GM19468 (cell line): ENCODE measurements around the gene TRAF3IP1.
"Not testable (repeated sequence)": the region's sequence is repeated elsewhere in the genome, so short reads cannot be mapped to it uniquely, and the experiment has no call there.

Experiments
- ATAC-seq: cut with Tn5 transposase; IDR thresholded peaks from one replicate; pipeline ENCODE4 v1.9.1; 2021; ENCODE audit warnings: mild to moderate bottlenecking, moderate library complexity, moderate number of reproducible peaks; ENCODE audit not compliant: unreplicated experiment; ENCODE audit errors: extremely low read depth

TRAF3IP1 gene

DNA sequence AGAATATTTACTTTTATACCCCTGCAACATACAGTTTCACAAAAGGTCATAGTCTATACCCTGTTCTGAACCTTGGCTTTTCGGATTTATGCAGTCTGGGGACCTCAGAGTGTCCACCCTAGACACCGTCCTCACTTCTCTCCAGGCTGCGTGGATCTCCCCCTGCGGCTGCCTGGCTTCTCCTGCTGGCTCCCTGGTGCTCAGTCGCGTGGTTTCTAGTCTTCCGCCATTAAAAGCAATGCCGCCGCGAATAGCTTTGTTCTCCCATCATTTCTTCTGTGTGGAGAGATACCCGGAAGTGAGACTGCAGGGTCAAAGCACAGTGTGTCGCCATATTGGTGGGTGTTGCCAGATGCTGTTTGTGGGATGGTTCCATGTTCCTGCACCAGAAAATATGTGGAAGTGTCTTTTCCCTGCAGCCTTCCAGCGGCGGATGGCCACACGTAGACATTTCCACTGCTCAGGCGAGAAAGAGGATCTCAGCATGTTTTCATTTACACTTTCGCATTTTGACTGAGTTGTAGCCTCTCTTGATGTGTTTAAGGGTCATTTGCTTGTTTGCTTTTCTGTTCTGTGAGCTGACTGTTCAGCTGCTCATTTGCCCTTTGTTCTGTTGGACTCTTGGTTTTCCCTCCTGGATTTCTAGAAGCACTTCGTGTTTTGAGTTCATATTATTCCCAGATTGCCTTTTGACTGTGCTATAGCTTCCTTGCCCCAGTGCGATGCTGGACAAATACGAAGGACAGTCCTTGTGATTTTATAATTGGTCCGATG, 83.5 kb downstream of the TRAF3IP1 start:
- no peak for ATAC-seq

DNA sequence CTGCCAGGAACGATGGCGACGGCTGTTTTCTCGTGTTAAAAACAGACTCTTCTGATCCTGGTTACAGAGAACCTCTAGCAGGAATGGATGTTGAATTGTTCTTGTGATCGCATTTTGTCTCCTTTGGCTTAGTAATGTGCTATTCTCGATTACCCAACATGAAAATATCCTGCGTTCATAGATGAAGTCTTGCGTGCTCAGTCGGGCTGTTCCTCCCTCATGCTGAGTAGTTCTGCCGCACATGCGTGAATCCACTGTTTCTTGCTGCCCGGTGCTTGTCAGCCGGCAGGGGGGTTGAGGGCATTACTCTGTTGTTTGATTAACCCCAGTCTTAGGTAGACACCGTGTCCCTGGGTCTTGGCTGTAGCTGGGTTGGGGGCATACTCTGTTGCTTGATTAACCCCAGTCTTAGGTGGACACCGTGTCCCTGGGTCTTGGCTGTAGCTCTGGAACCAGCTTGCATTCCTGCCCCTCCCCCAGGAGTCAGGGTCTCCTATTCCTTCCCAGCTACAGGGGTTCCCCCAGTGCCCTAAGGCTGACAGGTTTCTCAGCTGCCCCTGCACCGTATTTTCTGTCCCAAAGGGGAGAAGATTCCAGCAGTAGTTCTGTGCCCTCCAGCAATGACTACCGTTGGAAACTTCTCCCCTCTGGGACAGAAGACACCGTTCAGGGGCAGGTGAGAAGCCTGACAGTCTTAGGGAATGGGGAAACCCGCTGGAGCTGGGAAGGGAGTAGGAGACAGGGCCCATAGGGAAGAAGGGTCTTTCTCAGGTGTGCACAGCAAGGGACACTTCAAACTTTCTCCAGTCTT, 84.3 kb downstream of the TRAF3IP1 start:
- ATAC-seq = no peak

DNA sequence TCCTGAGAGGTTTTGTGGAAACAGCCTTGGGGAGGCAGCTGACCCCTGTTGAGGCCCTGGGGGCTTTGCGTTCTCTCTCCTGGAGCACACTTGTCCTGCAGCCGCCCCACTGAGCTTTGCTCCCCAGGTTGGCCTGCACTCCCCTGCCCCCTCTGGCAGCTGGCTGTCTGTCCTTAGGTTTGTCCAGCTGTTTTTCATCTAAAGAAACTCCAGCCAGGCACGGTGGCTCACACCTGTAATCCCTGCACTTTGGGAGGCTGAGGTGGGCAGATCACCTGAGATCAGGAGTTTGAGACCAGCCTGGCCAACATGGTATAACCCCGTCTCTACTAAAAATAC, 84.9 kb downstream of the TRAF3IP1 start:
- not testable (repeated sequence) for ATAC-seq

DNA sequence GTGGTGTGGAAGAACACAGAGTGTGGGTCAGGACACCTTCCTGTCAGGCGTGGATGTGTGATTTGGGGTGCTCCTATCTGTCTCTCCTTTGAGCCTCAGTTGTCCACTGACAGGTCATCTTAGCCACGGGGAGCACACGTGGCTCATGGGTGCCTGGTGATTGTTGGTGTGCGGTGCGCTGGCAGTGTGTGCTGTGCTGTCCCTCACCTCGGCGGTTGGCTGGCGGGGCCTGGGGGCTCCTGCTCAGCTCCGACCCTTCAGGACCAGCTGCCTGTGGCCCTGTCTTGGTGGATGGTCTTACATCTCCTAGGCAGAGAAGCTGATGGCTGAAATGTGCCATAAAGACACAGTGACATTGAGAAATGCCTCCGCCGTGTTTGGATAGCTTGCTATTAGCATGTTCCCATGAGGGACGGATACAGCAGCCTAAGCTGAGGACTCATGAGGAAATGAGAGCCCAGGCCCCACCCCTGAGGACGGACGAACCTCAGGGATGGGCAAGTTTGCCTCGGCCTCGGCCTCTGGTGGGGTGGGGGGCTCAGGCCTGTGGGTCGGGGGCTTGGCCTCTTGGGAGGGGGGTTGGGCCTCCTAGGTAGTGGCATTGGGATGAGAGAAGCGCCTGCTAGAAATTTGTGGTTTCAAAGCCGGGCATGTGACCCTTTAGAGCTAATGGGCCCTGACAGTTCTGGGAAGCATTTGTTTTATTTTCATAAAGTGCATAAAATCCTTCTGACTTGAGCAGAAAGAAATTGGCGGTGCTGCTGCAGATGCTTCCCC, 86.1 kb downstream of the TRAF3IP1 start:
- no peak for ATAC-seq

DNA sequence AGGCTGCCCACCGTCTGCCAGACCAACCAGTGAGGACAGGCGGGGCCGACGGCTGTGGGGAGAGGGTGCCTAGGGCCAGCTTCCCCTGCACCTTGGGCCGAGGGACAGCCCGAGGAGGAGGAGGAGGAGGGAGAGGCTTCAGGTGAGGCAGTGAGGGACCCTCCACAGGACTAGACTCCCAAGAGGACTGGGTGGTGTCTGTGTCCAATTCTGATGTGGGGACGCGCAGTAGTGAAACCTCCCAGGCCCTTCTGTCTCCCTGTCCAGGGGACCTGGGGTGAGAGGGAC, 86.6 kb downstream of the TRAF3IP1 start:
- no peak for ATAC-seq

DNA sequence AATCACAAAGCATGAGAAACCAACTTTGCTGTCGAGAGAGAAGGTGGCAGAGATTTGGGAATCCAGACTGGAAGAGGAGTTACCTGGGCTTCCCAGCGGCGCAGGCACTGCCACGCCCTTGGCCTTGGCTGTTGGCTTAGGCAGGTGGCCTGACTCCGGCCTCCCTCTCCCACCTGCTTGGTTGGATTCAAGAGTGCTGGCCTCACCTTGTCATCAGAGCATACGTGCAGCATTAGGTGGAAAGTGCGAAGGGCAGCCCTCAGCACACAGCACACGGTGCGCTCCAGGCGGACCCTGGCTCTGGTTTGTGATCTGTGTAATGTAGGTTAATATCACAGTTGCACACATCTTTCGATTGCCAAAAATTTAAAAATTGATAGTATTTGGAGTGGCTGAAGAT, 87.2 kb downstream of the TRAF3IP1 start:
- no peak for ATAC-seq

DNA sequence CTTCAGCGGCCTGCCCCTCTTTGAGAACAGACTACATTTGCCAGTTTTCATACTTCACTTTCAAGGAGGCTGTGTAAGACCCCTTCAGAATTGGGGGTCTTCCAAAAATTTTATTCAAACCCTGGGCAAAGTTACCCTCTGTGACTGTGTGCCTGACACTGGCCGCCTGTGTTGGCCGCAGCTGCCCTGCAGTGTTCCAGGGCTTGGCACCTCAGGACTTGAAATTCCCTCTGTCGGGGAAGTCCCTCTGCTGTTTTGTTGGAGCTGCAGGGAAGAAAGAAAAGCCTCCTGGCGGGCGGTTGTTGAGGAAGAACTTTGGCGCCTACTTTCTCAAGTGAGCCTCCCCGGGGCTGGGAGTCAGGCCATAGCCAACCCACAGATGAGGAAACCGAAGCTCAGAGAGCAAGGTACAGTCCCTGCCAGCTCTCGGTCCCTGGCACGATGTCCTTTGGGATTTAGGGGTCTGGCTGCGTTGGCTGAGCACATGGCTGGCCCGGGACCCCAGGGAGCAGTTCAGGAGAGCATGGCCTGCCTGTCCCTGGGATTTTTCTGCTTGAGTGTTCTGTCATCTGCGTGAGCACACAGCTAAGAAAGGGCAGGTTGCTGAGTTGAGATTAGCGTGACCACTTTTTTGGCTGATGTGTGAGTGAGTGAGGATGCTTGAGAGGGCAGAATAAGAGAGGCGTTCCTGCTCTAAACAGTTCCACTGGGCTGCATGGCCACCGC, 88.5 kb downstream of the TRAF3IP1 start:
- no peak for ATAC-seq

DNA sequence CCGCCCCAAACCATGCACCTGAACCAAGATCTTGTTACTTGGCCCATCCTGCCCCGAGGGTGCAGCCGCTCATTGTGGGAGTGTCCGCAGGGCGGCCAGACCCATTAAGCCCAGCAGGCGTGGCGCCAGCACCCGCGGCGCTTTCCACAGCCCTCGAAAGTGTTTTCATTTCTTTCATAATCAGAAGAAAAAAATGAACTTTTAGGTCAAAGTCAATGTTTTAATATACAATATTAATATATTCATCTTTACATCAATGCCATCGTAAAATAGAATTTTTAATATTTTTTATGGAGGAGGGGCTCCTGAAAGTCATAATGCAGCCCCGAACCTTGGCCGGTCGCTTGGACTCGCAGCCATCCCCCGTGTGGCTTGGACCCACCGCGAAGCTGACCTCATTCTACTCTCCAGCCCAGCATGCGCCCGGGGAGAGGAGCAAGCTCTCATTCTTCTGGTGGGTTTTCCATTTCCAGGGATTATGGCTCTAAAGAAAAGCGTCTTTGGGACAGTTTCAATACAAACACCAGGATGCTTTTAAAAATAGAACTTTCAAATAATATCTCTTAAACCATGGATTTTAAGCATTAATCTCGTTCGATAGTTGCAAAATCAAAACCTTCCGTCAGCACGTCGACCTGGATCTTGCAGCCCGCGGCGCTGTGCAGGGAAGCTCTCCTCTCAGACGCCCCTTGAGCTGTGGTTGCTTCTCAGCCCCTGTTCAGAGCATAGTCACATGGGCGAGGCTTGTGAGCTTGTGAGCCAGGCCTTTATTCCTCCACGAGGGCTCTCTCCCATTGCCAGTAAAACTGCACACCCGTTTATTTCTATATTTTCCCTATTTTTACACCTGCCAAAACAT, 89.3 kb downstream of the TRAF3IP1 start:
- ATAC-seq = no peak

DNA sequence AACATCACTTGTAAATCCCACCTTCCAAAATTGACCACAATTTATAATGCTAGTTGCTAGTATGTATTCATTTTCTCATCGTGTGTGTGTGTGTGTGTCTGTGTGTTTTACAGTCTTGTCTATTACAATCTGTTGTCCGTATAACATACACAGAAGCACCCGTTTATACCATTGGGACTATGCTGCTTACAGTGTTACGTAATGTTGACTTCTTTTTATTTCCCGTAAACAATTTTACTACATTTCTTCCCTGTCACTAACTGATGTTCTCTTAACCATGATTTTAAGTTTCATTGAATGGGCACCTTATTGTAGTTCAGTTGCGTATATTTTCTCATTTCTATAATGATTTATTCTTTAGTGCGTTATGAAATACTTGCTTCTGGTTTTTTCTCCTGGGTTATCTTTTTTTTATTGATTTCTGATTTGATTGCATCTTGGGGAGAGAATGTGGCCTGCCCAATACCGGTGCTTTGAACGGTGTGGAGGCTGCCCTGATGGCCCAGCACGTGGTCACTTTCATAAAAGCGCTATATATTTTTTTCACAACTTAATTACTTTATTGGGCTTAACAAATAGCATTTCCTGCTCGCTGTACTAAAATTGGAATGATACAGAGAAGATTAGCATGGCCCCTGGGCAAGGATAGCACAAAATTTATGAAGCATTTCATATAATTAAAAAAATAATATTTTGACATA, 91.9 kb downstream of the TRAF3IP1 start:
- ATAC-seq = no peak

DNA sequence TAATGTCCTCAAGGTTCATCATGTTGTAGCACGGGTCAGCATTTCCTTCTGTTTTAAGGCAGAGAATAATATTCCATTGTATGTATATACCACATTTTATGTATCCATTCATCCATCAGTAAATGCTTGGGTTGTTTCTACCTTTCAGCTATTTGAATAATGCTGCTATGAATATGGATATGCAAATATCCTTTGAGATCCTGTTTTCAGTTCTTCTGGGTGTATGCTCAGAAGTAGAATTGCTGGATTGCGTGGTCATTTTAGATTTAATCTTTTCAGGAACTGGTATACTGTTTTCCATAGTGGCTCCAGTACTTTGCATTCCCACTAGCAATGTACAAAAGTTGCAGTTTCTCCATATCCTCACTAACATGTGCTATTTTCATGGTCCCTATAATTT, 93.0 kb downstream of the TRAF3IP1 start:
- ATAC-seq = no peak

DNA sequence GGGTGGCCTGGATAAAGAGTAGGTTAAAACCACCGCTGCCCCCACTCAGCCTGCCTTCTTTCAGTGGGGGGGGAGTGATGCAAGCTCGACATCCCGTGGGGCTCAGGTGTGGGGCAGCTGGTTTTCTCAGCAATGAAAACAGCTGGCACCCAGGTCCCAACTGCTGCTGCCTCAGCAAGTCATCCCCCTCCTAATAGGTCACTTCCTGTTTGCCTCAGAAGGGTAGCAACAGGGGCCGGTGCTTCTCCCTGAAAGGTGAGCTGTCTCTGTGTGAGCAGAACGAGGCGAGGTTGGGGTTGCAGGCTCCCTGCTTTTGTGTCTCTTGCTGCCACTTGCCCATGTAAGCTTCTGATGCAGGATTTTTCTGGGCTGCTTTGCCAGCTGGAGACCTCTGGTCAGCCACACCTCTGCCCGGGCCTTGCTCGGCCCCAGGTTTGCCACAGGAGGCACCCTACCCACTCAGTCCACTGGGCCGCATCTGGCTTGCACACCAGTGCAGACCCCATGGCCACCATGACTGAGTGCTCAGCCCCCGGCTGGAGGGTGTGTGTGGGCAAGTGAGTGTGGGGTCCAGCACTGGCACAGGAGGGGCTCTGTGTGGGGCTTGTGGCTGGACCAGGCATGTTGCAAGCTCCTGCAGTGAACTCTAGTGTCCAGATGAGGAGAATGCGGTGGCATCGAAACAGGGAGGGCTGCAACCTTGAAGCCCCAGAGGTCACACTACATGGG, 94.9 kb downstream of the TRAF3IP1 start:
- ATAC-seq = no peak

DNA sequence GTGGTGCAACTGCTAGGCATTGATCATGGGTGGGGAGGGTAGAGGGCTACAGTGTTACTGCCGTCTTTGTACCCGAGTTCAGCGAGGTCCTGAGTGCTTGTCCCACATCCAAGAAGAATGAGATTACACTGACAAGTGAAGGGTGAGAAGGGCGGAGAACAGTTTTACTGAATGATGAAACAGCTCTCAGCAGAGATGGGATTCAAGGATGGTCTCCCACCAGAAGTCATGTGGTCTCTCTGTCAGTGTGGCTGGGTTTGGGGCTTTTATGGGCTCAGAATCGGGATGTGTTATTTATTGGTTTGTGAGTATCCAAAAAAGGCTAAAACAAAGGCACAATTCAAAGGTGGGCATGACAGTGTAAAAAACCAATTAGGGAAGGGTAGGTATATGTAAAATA, 95.6 kb downstream of the TRAF3IP1 start:
- no peak for ATAC-seq

DNA sequence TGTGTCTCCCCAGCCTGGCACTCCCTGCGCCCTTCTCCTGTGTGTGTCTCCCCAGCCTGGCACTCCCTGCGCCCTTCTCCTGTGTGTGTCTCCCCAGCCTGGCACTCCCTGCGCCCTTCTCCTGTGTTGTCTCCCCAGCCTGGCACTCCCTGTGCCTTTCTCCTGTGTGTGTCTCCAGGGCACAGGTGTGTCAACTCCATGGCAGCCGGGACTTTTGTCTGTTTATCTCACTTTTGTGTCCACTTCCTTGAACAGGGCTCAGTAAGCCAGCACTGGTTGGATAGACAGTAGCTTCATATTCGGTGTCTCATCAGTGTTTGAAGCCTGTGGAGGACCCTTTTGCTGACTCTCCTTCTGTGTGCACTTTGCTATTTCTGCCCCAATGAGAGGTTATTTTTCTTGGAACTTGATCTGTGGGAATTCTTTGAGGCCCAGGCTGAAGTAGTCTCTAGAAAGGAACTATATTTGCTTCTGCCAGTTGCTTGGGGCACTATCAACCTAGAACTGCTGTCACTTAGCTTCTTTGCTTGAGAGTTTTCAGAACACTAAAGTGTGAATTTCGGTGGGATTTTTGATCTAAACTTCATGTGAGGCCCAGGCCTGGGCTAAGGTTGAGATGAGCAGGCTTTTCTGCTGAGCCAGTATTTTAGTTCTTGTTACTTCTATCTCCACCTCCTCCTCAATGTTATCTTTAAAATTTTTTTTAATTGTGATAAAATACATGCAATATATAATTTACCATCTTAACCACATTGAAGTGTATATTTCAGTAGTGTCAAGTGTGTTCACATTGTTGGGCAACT, 98.1 kb downstream of the TRAF3IP1 start:
- ATAC-seq = no peak

DNA sequence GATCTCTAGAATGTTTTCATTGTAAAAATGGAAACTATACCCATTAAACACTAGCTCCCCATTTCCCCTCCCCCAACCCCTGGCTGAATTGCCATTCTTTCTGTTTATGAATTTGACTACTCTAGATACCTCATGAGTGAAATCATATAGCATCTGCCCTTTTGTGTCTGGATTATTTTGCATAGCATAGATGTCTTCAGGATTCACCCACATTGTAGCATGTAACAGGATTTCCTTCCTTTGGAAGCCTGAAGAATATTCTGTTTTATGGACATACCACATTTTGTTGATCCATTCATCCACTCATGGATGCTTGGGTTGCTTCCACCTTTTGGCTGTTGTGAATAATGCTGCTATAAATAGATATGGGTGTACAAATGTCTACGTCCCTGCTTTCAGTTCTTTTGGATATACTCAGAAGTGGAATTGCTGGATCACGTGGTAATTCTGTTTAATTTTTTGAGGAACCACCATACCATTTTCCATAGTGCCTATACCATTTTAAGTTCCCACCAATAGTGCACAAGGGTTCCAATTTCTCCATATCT, 98.8 kb downstream of the TRAF3IP1 start:
- no peak for ATAC-seq

DNA sequence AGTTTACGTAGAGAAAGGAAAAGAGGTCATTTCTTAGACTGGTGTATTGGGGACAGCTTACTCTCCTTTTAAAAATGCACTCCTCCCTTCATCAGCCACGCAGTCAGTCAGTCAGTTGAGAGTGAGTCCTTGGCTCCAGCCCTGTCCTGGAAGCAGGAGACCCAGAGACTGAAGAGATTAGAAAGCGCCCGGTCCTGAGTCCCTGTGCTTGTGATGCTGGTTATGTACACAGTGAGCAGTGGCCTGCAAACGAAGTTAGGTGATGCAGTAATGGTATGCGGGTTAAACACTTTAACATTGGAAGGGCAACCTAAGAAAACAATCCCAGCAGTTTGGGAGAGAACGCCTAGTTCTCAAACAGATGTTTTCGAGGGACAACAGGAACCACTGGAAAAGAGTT, 100.1 kb downstream of the TRAF3IP1 start:
- ATAC-seq = no peak

DNA sequence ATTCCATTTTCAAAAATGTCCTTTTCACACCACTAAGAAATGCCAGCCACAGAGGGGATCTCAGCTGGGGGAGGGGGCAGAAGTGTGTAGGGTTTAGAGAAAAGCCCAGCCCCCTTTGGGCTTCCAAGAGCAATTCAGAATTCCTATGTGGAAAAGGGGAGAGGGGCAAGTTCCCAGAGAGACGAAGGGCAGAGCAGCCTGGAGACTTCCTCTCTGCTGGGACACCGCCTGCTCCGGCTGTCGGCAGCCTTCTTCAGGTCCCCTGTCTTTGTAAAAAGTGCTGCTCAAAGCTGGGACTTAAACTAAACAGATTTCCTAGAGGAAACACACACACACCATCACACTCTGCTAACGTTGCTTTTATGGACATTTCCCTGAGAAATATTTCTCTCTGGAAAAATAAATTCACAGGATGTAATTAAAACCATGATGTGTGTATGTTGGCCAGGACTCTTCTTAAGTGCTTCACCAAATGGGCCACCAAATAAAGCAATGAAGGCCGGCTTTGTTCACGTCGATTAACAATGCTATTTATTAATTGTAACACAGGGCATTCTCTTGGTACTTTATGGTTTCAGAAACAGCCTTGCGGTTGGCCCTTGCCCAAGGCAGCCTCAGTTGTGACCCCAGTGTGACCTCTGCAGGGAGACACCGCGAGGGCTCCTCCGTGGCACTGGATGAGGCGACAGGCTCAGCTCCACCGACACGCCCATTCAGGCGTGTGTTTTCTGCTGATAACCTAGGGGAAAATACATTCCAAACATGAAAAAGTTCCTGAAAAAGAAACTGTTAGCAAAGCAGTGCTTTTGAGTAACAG, 100.8 kb downstream of the TRAF3IP1 start:
- ATAC-seq = no peak

DNA sequence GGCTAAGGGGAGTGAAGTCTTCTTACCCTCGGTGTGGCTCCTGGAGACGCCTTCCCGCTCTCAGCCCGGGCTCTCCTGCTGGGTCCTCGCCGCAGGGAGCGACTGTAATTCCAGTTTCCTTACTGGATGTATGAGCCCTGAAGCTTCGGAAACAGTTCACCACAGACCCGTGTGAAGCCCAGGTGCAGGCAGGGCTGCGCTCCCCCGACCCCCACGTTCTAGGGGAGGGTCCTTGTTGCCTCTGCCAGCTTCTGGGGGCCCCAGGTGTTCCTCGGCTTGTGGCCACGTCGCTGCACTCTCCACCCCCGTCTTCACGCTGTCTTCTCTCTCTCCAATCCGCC, 101.3 kb downstream of the TRAF3IP1 start:
- no peak for ATAC-seq
